Subcutaneous adipose tissue (tissue), 4 donors: Measurements from ENCODE around the gene CPT1A. TPM values are rescaled to one million over a fixed set of nuclear protein-coding genes. Genes with fewer than 3 reads are reported as not detected.

Source experiments
- CTCF ChIP-seq: fragments of 450-650 bp; IDR thresholded peaks from one replicate; pipeline ENCODE4 v1.5.1; 2016; ENCODE audit warnings: low read depth, mild to moderate bottlenecking, control low read depth, antibody characterized with exemption, moderate library complexity
- total RNA-seq, 4 donors: library from RNA; depleted of rRNA; stranded (reverse); fragments of >200 nt; gene quantifications; one replicate each; pipeline ENCODE4 v1.1.0, GENCODE V29; 2016

Gene CPT1A
- total RNA-seq, 4 donors from 2014 or later: 26.6 to 47.9 (median 35.8) TPM

GRCh38 chr11:68859123-68859522 is 17.4 kb upstream of the CPT1A start:
- no peak for TF ChIP-seq CTCF

DNA sequence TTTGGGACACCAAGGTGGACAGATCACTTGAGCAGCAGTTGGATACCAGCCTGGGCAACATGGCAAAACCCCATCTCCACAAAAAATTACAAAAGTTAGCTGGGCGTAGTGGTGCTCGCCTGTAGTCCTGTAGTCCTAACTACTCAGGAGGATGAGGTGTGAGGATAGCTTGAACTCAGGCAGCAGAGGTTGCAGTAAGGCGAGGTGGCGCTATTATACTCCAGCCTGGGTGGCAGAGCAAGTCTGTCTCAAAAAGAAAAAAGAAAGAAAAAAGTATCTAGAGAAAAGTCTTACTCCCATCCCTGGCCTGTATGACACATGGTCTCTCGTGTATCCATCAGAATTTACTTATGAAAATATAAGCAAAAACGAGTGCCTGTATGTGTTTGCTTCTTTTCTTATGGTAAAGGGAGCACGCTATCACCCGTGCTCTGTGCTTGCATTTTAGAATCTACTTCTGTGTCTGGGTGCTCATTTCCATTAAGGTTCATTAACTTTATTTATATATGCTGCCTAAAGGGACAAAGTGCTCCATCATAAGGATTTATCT is 15.4 kb upstream of the CPT1A start:
- TF ChIP-seq CTCF: no peak

GRCh38 chr11:68855205-68855981 is 13.7 kb upstream of the CPT1A start:
- no peak for TF ChIP-seq CTCF

GRCh38 chr11:68854273-68854958 is 12.7 kb upstream of the CPT1A start:
- no peak for TF ChIP-seq CTCF

GRCh38 chr11:68852628-68853027 is 10.9 kb upstream of the CPT1A start:
- no peak for TF ChIP-seq CTCF

DNA sequence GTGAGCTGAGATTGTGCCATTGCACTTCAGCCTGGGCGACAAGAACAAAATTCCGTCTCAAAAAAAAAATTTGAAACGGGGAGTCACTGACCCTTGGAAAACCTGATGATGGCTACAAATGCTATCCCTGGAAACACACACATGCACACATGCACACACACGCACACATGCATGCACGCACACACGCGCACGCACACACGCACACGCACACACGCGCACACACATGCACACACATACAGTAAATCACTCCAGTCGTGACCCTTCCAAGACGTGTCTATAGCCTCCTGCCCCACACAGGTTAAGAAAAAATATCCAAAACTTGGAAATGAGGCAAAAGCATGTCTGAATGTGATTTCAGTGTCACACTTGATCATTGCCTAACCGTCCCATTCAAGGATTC is 6.7 kb upstream of the CPT1A start:
- TF ChIP-seq CTCF: no peak

- TF ChIP-seq CTCF: no peak
Measured at GRCh38 chr11:68847395-68847794, 5.7 kb upstream of the CPT1A start.
